Measurements from ENCODE around the gene ZNF280B. TPM values are rescaled to one million over a fixed set of nuclear protein-coding genes. Genes with fewer than 3 reads are reported as not detected.

ZNF280B gene
- total RNA-seq, 1 experiment from 2014 or later, result 5.9 TPM

- TF ChIP-seq, protein P1, sequence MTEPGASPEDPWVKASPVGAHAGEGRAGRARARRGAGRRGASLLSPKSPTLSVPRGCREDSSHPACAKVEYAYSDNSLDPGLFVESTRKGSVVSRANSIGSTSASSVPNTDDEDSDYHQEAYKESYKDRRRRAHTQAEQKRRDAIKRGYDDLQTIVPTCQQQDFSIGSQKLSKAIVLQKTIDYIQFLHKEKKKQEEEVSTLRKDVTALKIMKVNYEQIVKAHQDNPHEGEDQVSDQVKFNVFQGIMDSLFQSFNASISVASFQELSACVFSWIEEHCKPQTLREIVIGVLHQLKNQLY (CRISPR knock-in tag; IDR thresholded peaks at IDR 0.05), result no peak
- TF ChIP-seq, protein P2, sequence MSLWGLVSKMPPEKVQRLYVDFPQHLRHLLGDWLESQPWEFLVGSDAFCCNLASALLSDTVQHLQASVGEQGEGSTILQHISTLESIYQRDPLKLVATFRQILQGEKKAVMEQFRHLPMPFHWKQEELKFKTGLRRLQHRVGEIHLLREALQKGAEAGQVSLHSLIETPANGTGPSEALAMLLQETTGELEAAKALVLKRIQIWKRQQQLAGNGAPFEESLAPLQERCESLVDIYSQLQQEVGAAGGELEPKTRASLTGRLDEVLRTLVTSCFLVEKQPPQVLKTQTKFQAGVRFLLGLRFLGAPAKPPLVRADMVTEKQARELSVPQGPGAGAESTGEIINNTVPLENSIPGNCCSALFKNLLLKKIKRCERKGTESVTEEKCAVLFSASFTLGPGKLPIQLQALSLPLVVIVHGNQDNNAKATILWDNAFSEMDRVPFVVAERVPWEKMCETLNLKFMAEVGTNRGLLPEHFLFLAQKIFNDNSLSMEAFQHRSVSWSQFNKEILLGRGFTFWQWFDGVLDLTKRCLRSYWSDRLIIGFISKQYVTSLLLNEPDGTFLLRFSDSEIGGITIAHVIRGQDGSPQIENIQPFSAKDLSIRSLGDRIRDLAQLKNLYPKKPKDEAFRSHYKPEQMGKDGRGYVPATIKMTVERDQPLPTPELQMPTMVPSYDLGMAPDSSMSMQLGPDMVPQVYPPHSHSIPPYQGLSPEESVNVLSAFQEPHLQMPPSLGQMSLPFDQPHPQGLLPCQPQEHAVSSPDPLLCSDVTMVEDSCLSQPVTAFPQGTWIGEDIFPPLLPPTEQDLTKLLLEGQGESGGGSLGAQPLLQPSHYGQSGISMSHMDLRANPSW (CRISPR knock-in tag; conservative IDR thresholded peaks at IDR 0.05; ENCODE audit: low read depth), result no peak
- TF ChIP-seq NFYB (CRISPR knock-in tag; conservative IDR thresholded peaks at IDR 0.05; ENCODE audit: low read depth), result no peak
- no peak for TF ChIP-seq ZNF263 (CRISPR knock-in tag; IDR thresholded peaks at IDR 0.05; ENCODE audit: low read depth)
- no peak for TF ChIP-seq JAZF1 (CRISPR knock-in tag; IDR thresholded peaks at IDR 0.05)
- no peak for TF ChIP-seq CREM (CRISPR knock-in tag; IDR thresholded peaks at IDR 0.05)
These were observed 55.4 kb downstream of the ZNF280B start (continued) for GRCh38 chr22:22452996-22453686.

DNA sequence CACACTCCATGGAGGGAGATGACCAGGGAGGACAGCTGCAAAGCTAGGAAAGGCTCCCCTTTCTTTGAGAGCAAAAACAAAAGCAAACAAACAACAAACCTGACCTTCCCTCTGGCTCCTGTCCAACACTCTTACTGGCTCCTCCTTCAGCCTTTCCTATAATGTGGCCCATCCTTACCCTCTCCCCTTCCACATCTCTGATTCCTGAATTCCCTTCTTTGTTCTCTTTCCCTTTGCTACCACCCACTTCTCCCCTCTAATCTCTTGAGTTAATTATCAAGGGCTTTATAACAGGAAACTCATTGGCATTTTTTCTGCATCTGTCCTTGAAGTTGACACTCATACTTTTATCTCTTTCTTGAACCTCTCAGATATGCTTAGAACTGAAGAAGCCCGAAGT, 56.3 kb downstream of the ZNF280B start:
- Mint-ChIP-seq H3K36me3 (peaks cover 15% of the 10 kb centered on the region), H3K27ac (no peak overlapping the region), H3K4me1 (no peaks in the 10 kb centered on the region), H3K27me3 (ENCODE audit: low read depth) (peaks cover 100% of the 10 kb centered on the region), H3K9me3 (peaks cover 45% of the 10 kb centered on the region), H3K4me3 (no peak overlapping the region)
- TF ChIP-seq CREM (CRISPR knock-in tag; IDR thresholded peaks at IDR 0.05) (no peak), FOXK1 (CRISPR knock-in tag; IDR thresholded peaks at IDR 0.05) (no peak), JUN (CRISPR knock-in tag; IDR thresholded peaks at IDR 0.05) (no peak), ZNF263 (CRISPR knock-in tag; IDR thresholded peaks at IDR 0.05; ENCODE audit: low read depth) (no peak), GTF2I (CRISPR knock-in tag; conservative IDR thresholded peaks at IDR 0.05) (no peak), TCF7 (CRISPR knock-in tag; IDR thresholded peaks at IDR 0.05; ENCODE audit: low read depth) (no peak), HMGA2 (CRISPR knock-in tag; IDR thresholded peaks at IDR 0.05) (no peak)
- ATAC-seq (no peak), DNase-seq (ENCODE audit: low spot score) (no peak)
- CTCF ChIA-PET, result interaction anchor here (1.0 kb wide), 1 partner anchor 104 kb away, joined by 3 read pairs; no protein-coding TSS in a partner anchor
- POLR2A ChIA-PET, result no interaction called here

GRCh38 chr22:22450343-22450839, 58.2 kb downstream of the ZNF280B start:
- DNase-seq (ENCODE audit: low spot score), result no peak
- CTCF ChIA-PET, result interaction anchor here (1.0 to 1.5 kb wide), 4 partner anchors 14 to 303 kb away, joined by 3 to 5 read pairs (median 4); no protein-coding TSS in a partner anchor
- no peaks in the 10 kb centered on the region for H3K4me1 Mint-ChIP-seq
- H3K27me3 Mint-ChIP-seq (ENCODE audit: low read depth), result peaks cover 100% of the 10 kb centered on the region
- H3K9me3 Mint-ChIP-seq, result peaks cover 33% of the 10 kb centered on the region
- no peak for TF ChIP-seq PRRX2 (CRISPR knock-in tag; IDR thresholded peaks at IDR 0.05)
- no peak for TF ChIP-seq NFE2L1 (CRISPR knock-in tag; IDR thresholded peaks at IDR 0.05)
- TF ChIP-seq JUN (CRISPR knock-in tag; IDR thresholded peaks at IDR 0.05), result no peak
- POLR2A ChIA-PET, result no interaction called here
- no peak overlapping the region for H3K4me3 Mint-ChIP-seq
- H3K36me3 Mint-ChIP-seq, result peaks cover 15% of the 10 kb centered on the region
- no peak for ATAC-seq
- H3K27ac Mint-ChIP-seq, result no peak overlapping the region

DNA sequence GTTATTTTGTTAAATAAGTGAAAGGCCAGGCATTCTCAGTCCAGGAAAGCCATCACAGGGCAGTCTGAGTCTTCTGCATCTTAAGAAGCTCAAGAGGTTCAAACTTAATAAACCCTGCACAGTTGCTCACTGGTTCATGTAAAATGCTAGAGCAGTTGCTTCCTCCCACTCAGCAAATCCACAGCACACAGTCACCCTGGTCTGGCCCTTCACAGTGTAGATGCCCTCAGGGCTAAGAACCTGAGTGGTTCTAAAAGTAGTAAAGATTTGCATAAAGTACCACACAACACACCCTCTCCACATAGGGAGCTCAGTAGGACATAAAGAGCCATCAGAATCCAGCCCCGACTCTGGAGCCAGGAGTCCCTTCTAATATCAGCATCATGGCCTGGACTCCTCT, 58.7 kb downstream of the ZNF280B start:
- ChIA-PET POLR2A (no interaction called here), CTCF (interaction anchor here (1.5 kb wide), 1 partner anchor 15 kb away, joined by 4 read pairs; no protein-coding TSS in a partner anchor)
- ATAC-seq (no peak), DNase-seq (ENCODE audit: low spot score) (no peak)
- no peaks in the 10 kb centered on the region for H3K4me1 Mint-ChIP-seq
- no peak overlapping the region for H3K4me3 Mint-ChIP-seq
- peaks cover 100% of the 10 kb centered on the region for H3K27me3 Mint-ChIP-seq (ENCODE audit: low read depth)
- peaks cover 15% of the 10 kb centered on the region for H3K36me3 Mint-ChIP-seq
- peaks cover 28% of the 10 kb centered on the region for H3K9me3 Mint-ChIP-seq
- H3K27ac Mint-ChIP-seq, result no peak overlapping the region
- TF ChIP-seq IRF2 (CRISPR knock-in tag; IDR thresholded peaks at IDR 0.05; ENCODE audit: borderline replicate concordance, low read depth), result no peak
- TF ChIP-seq CREB1 (CRISPR knock-in tag; IDR thresholded peaks at IDR 0.05), result no peak
- TF ChIP-seq GABPB1 (CRISPR knock-in tag; IDR thresholded peaks at IDR 0.05), result no peak
- no peak for TF ChIP-seq JAZF1 (CRISPR knock-in tag; IDR thresholded peaks at IDR 0.05)
- TF ChIP-seq SP1 (CRISPR knock-in tag; conservative IDR thresholded peaks at IDR 0.05), result no peak
- no peak for TF ChIP-seq ELF4 (CRISPR knock-in tag; IDR thresholded peaks at IDR 0.05; ENCODE audit: low read depth)
- no peak for TF ChIP-seq ATF1 (CRISPR knock-in tag; IDR thresholded peaks at IDR 0.05)
- no peak for TF ChIP-seq GRHL2 (CRISPR knock-in tag; IDR thresholded peaks at IDR 0.05; ENCODE audit: insufficient replicate concordance, severe bottlenecking)
- TF ChIP-seq, protein P3, sequence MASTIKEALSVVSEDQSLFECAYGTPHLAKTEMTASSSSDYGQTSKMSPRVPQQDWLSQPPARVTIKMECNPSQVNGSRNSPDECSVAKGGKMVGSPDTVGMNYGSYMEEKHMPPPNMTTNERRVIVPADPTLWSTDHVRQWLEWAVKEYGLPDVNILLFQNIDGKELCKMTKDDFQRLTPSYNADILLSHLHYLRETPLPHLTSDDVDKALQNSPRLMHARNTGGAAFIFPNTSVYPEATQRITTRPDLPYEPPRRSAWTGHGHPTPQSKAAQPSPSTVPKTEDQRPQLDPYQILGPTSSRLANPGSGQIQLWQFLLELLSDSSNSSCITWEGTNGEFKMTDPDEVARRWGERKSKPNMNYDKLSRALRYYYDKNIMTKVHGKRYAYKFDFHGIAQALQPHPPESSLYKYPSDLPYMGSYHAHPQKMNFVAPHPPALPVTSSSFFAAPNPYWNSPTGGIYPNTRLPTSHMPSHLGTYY (CRISPR knock-in tag; IDR thresholded peaks at IDR 0.05), result no peak
- no peak for TF ChIP-seq NFYB (CRISPR knock-in tag; conservative IDR thresholded peaks at IDR 0.05; ENCODE audit: low read depth)
- no peak for TF ChIP-seq CDX4 (CRISPR knock-in tag; IDR thresholded peaks at IDR 0.05; ENCODE audit: borderline replicate concordance)
- TF ChIP-seq ZBTB21 (CRISPR knock-in tag; IDR thresholded peaks at IDR 0.05; ENCODE audit: borderline replicate concordance), result no peak
- no peak for TF ChIP-seq TEAD4 (CRISPR knock-in tag; IDR thresholded peaks at IDR 0.05)
- no peak for TF ChIP-seq ETV6 (CRISPR knock-in tag; IDR thresholded peaks at IDR 0.05)
- TF ChIP-seq MAX (CRISPR knock-in tag; IDR thresholded peaks at IDR 0.05), result no peak

Data from WTC11 (cell line).